H9 (cell line): ENCODE data around the gene UTP4. TPM values are rescaled to one million over a fixed set of nuclear protein-coding genes. Genes with fewer than 3 reads are reported as not detected.

Experiments used
- DNase-seq: peaks from one replicate; pipeline ENCODE4 v3.0.0-alpha.2; 2017
- H2AFZ ChIP-seq: one replicate; pipeline ENCODE4 v1.6.1; 2013; ENCODE audit warnings: mild to moderate bottlenecking, low read length, control low read depth, moderate library complexity
- H2AK5ac ChIP-seq: 2 replicates; pipeline ENCODE4 v1.6.1; 2013; ENCODE audit warnings: low read length, control low read depth, mixed read lengths; ENCODE audit not compliant: insufficient read length
- H2BK120ac ChIP-seq: one replicate; pipeline ENCODE4 v1.6.1; 2013; ENCODE audit warnings: low read depth, mild to moderate bottlenecking, low read length, control low read depth, inconsistent platforms; ENCODE audit not compliant: poor library complexity, severe bottlenecking
- H2BK12ac ChIP-seq: 2 replicates; pipeline ENCODE4 v1.6.1; 2013; ENCODE audit warnings: low read length, control low read depth, mixed read lengths, low read depth; ENCODE audit not compliant: insufficient read length
- H2BK15ac ChIP-seq: 2 replicates; pipeline ENCODE4 v1.6.1; 2013; ENCODE audit warnings: low read depth, low read length, control low read depth
- H2BK20ac ChIP-seq: one replicate; pipeline ENCODE4 v1.6.1; 2013; ENCODE audit warnings: low read depth, mild to moderate bottlenecking, low read length, control low read depth, inconsistent platforms; ENCODE audit not compliant: poor library complexity, severe bottlenecking
- H2BK5ac ChIP-seq: 2 replicates; pipeline ENCODE4 v1.6.1; 2013; ENCODE audit warnings: low read length, control low read depth, mixed read lengths; ENCODE audit not compliant: insufficient read length
- H3K14ac ChIP-seq: 2 replicates; pipeline ENCODE4 v1.6.1; 2013; ENCODE audit warnings: low read length, control low read depth; ENCODE audit not compliant: insufficient read depth
- H3K18ac ChIP-seq: 2 replicates; pipeline ENCODE4 v1.6.1; 2013; ENCODE audit warnings: low read depth, mild to moderate bottlenecking, mixed read lengths, low read length, control low read depth; ENCODE audit not compliant: insufficient read length
- H3K23ac ChIP-seq: 2 replicates; pipeline ENCODE4 v1.6.1; 2013; ENCODE audit warnings: low read length, control low read depth, mixed read lengths, low read depth; ENCODE audit not compliant: insufficient read length
- H3K23me2 ChIP-seq: 2 replicates; pipeline ENCODE4 v1.6.1; 2013; ENCODE audit warnings: low read depth, mild to moderate bottlenecking, mixed read lengths, low read length, control low read depth; ENCODE audit not compliant: insufficient read length, poor library complexity, severe bottlenecking
- H3K27ac ChIP-seq: 2 replicates; pipeline ENCODE4 v1.5.1; 2013; ENCODE audit warnings: low read length, control low read depth, mixed read lengths, low read depth; ENCODE audit not compliant: insufficient read length
- H3K27me3 ChIP-seq: 2 replicates; pipeline ENCODE4 v1.6.1; 2013; ENCODE audit warnings: low read length, control low read depth, inconsistent platforms; ENCODE audit not compliant: insufficient read depth
- H3K4ac ChIP-seq: 2 replicates; pipeline ENCODE4 v1.6.1; 2013; ENCODE audit warnings: low read depth, mild to moderate bottlenecking, control low read depth, inconsistent platforms, low read length, moderate library complexity
- H3K4me1 ChIP-seq: 2 replicates; pipeline ENCODE4 v1.6.1; 2013; ENCODE audit warnings: low read length, control low read depth, inconsistent platforms; ENCODE audit not compliant: insufficient read depth
- H3K4me2 ChIP-seq: 2 replicates; pipeline ENCODE4 v1.6.1; 2013; ENCODE audit warnings: low read length, control low read depth, mixed read lengths; ENCODE audit not compliant: insufficient read length, insufficient read depth
- H3K56ac ChIP-seq: 2 replicates; pipeline ENCODE4 v1.6.1; 2013; ENCODE audit warnings: low read depth, mild to moderate bottlenecking, mixed read lengths, low read length, control low read depth; ENCODE audit not compliant: insufficient read length
- H3K79me1 ChIP-seq: 2 replicates; pipeline ENCODE4 v1.6.1; 2013; ENCODE audit warnings: low read depth, mild to moderate bottlenecking, moderate library complexity, low read length, control low read depth, inconsistent platforms; ENCODE audit not compliant: insufficient read depth, poor library complexity, severe bottlenecking
- H3K79me2 ChIP-seq: 2 replicates; pipeline ENCODE4 v1.6.1; 2013; ENCODE audit warnings: low read length, control low read depth, inconsistent platforms; ENCODE audit not compliant: insufficient read depth
- H3K9ac ChIP-seq: 2 replicates; pipeline ENCODE4 v1.6.1; 2013; ENCODE audit warnings: low read length, control low read depth, mixed read lengths; ENCODE audit not compliant: insufficient read length; ENCODE audit errors: extremely low read depth
- H3K9me3 ChIP-seq: one replicate; pipeline ENCODE4 v1.6.1; 2013; ENCODE audit warnings: low read depth, low read length, inconsistent platforms; ENCODE audit not compliant: control insufficient read depth
- H3T11ph ChIP-seq: one replicate; pipeline ENCODE4 v1.6.1; 2013; ENCODE audit warnings: mild to moderate bottlenecking, low read length, control low read depth, inconsistent platforms
- H4K20me1 ChIP-seq: one replicate; pipeline ENCODE4 v1.6.1; 2013; ENCODE audit not compliant: control insufficient read depth, insufficient read length, insufficient read depth
- H4K5ac ChIP-seq: 2 replicates; pipeline ENCODE4 v1.6.1; 2013; ENCODE audit warnings: low read depth, mild to moderate bottlenecking, mixed read lengths, low read length, control low read depth; ENCODE audit not compliant: insufficient read length
- H4K8ac ChIP-seq: replicated peaks from 2 replicates; pipeline ENCODE4 v1.6.1; 2013; ENCODE audit warnings: low read length, control low read depth, mixed read lengths, low read depth; ENCODE audit not compliant: insufficient read length
- H4K91ac ChIP-seq: 2 replicates; pipeline ENCODE4 v1.6.1; 2013; ENCODE audit warnings: low read depth, mild to moderate bottlenecking, moderate library complexity, mixed read lengths, low read length, control low read depth; ENCODE audit not compliant: insufficient read length
- H3K27ac Mint-ChIP-seq, 3 experiments: 2 replicates in 2 of 3; 3 replicates in 1 of 3; pipeline ENCODE4 v1.8.0; 2020 to 2021; ENCODE audit warnings: mixed read lengths in 3 of 3, mild to moderate bottlenecking in 1 of 3, moderate library complexity in 1 of 3
- H3K27me3 Mint-ChIP-seq: 2 replicates; pipeline ENCODE4 v1.8.0; 2021; ENCODE audit warnings: low read depth, mild to moderate bottlenecking, moderate library complexity, mixed read lengths
- H3K36me3 Mint-ChIP-seq, 3 experiments: 2 replicates in 2 of 3; 3 replicates in 1 of 3; pipeline ENCODE4 v1.8.0; 2020 to 2021; ENCODE audit warnings: low read depth in 3 of 3, mixed read lengths in 3 of 3; ENCODE audit not compliant: insufficient read depth in 1 of 3
- H3K4me1 Mint-ChIP-seq, 2 experiments: 2 replicates each; pipeline ENCODE4 v1.8.0; 2020; ENCODE audit warnings: mixed read lengths in 2 of 2
- H3K4me3 Mint-ChIP-seq, 2 experiments: 2 replicates in 1 of 2; 3 replicates in 1 of 2; pipeline ENCODE4 v1.8.0; 2020 to 2021; ENCODE audit warnings: mild to moderate bottlenecking in 2 of 2, mixed read lengths in 2 of 2, moderate library complexity in 1 of 2
- H3K9me3 Mint-ChIP-seq, 2 experiments: 2 replicates in 1 of 2; 3 replicates in 1 of 2; pipeline ENCODE4 v1.8.0; 2020; ENCODE audit warnings: mild to moderate bottlenecking in 2 of 2, mixed read lengths in 2 of 2, moderate library complexity in 1 of 2
- WGBS: extraction: QIAGEN DNeasy Blood & Tissue Kit; methylation state at CpG from one replicate; pipeline ENCODE4 v1.1.7; 2013; ENCODE audit warnings: missing lambda C conversion rate, low lambda C conversion rate, mixed read lengths; ENCODE audit not compliant: insufficient read length; ENCODE audit errors: extremely low coverage; 5-methylcytosine and 5-hydroxymethylcytosine counted together
- total RNA-seq: library from RNA; stranded (reverse); gene quantifications from 2 replicates; pipeline ENCODE4 v1.2.1, GENCODE V29; 2021
- TF ChIP-seq, protein P1 (sequence below): fragments of 200-600 bp; sonication (generic); conservative IDR thresholded peaks from 3 replicates; pipeline ENCODE4 v1.8.0; 2021; ENCODE audit warnings: antibody characterized with exemption, mild to moderate bottlenecking

UTP4 gene
- total RNA-seq, 1 experiment from 2014 or later: 94.0 TPM

DNA sequence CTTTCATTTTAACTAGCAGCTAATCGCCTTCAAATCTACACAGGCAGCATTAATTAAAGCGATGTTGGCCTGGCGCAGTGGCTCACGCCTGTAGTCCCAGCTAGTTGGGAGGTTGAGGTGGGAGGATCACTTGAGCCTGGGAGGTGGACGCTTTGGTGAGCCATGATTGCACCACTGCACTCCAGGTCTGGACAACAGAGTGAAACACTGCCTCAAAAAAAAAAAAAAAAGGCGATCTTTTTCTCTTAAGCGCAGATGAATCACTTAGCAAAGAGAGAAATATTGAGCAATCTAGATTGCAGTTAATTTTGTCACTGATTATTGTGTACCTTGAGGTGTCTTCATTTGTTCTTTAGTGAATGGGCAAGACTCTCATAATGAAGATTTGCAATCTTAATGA, 66.9 kb downstream of the UTP4 start:
- H3K23ac ChIP-seq: no peak overlapping the region
- no peaks in the 10 kb centered on the region for H3K4me1 Mint-ChIP-seq
- TF ChIP-seq, protein P1, sequence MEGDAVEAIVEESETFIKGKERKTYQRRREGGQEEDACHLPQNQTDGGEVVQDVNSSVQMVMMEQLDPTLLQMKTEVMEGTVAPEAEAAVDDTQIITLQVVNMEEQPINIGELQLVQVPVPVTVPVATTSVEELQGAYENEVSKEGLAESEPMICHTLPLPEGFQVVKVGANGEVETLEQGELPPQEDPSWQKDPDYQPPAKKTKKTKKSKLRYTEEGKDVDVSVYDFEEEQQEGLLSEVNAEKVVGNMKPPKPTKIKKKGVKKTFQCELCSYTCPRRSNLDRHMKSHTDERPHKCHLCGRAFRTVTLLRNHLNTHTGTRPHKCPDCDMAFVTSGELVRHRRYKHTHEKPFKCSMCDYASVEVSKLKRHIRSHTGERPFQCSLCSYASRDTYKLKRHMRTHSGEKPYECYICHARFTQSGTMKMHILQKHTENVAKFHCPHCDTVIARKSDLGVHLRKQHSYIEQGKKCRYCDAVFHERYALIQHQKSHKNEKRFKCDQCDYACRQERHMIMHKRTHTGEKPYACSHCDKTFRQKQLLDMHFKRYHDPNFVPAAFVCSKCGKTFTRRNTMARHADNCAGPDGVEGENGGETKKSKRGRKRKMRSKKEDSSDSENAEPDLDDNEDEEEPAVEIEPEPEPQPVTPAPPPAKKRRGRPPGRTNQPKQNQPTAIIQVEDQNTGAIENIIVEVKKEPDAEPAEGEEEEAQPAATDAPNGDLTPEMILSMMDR: no peak
- no peaks in the 10 kb centered on the region for H3K9me3 Mint-ChIP-seq
- no peaks in the 10 kb centered on the region for H3K27me3 Mint-ChIP-seq
- no peaks in the 10 kb centered on the region for H3K4me1 ChIP-seq
- H3K14ac ChIP-seq: no peak overlapping the region
- no peak overlapping the region for H3K4me3 Mint-ChIP-seq
- no peak for DNase-seq
- no peaks in the 10 kb centered on the region for H3K9me3 ChIP-seq
- no peaks in the 10 kb centered on the region for H4K20me1 ChIP-seq
- H2BK120ac ChIP-seq: no peak overlapping the region
- H3K18ac ChIP-seq: no peak overlapping the region
- no peak overlapping the region for H3K4me2 ChIP-seq
- peak overlapping the region in 1 of 3 experiments; percentile 24; a peak in 2 of 7 replicates for H3K27ac Mint-ChIP-seq
- no peak overlapping the region for H3K4ac ChIP-seq
- H3K36me3 Mint-ChIP-seq: no peaks in the 10 kb centered on the region
- no peak overlapping the region for H4K91ac ChIP-seq
- no peak overlapping the region for H2BK12ac ChIP-seq
- no peak overlapping the region for H2BK20ac ChIP-seq
- no peak overlapping the region for H3T11ph ChIP-seq
- no peaks in the 10 kb centered on the region for H3K27me3 ChIP-seq
- H2AFZ ChIP-seq: no peak overlapping the region
- H3K27ac ChIP-seq: no peak overlapping the region
- H2AK5ac ChIP-seq: no peak overlapping the region
- WGBS: no CpG with 5 or more reads among the region's 7 CpGs
- H4K5ac ChIP-seq: no peak overlapping the region
- H2BK15ac ChIP-seq: no peak overlapping the region
- H4K8ac ChIP-seq: no peak overlapping the region
- H3K79me2 ChIP-seq: peaks cover 3% of the 10 kb centered on the region; the same call in 1 of the 2 replicates
- H3K56ac ChIP-seq: no peak overlapping the region
- H3K79me1 ChIP-seq: peaks cover 2% of the 10 kb centered on the region
- H3K9ac ChIP-seq: no peak overlapping the region
- H2BK5ac ChIP-seq: no peak overlapping the region
- H3K23me2 ChIP-seq: no peaks in the 10 kb centered on the region
